SIG-M5 treated with dmso at 0.1 percent for 504 hours (cell line): ENCODE measurements around the gene MFAP3.
"Not testable (repeated sequence)": the region's sequence is repeated elsewhere in the genome, so short reads cannot be mapped to it uniquely, and the experiment has no call there.

Source experiments
- DNase-seq: peaks from one replicate; lab custom pipeline; 2025; ENCODE audit not compliant: unreplicated experiment; lab: John Stamatoyannopoulos, UW

The MFAP3 gene

DNA sequence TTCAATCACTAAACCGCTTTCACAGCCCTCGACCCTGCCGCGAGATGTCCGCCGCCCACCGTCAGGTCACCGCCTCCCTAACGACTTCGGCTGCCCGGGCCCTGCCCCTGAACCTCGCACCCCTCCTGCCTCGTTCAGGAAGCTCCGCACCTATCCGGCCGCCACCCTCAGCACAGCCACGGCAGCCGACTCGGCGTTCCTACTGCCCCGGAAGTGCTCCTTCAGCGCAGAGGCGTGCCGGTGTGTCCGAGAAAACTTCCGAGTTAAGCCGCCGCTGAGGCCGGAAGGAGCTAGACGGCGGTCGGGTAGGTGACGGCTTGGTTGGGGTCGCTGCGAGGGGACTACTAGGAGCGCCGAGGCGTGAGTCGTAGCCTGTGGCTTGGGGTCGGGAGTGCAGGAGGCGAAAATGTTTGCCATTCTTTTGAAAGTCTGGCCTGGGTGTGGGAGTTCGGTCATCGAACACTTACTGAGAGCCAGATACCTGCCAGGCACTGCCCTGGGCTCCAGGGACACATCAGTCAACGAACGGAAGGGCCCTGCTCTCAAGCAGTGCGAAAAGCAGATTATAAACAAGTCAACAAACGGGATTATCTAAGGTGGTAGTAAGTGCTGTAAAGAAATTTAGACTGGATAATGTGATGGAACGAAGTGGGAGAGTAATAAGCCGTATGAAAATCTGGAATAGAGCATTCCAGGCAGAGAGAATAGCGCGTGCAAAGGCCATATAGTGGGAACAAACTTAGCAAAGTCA is at the start of gene MFAP3, which contains the start of gene FAM114A2:
MFAP3 (plus strand) TSS at position 261 of the 751 bp plus-strand sequence. CDS start 10,756 bp downstream, outside the sequence.
FAM114A2 (minus strand) TSS at position 204 of the 751 bp plus-strand sequence. CDS start 3,957 bp downstream, outside the sequence.
- peak; percentile 90 for DNase-seq

DNA sequence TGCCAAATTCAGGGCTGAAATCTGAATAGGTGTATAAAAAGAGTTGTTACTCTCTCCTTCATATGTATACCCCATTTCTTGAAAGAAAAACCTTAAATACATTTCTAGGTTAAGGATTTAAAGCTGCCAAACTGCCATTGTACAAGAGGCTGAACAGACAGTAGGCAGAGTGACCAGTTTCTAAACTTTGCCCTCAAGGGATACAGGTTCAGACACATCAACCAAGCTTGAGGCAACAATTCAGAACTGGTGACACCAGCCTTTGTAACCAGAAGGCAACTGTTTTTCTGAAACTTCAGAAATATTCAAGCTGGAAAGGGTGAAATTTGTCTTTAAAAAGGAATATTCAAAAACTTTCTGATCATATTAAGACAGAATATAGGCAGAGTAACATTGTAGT is 47.6 kb upstream of the MFAP3 start:
- DNase-seq, result no peak

- no peak for DNase-seq
Measured at GRCh38 chr5:153998010-153998409, 40.8 kb upstream of the MFAP3 start.

DNA sequence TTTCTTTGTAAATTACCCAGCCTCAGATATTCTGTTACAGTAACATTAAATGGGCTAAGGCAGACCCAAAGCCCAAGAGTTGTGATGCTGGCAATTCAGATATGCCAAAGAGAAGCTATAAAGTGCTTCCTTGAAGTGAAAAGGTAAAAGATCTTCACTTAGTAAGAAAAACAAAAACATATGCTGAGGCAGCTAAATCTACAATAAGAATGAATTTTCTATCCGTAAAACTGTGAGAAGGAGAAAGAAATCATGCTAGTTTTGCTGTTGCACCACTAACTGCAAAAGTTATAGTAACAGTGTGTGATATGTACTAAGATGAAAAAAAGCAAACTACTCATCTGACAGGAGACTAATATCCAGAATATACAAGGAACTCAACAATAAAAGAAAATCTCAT is 40.0 kb upstream of the MFAP3 start:
- no peak for DNase-seq

- no peak for DNase-seq
Measured at GRCh38 chr5:153999995-154000394, 38.8 kb upstream of the MFAP3 start.

DNA sequence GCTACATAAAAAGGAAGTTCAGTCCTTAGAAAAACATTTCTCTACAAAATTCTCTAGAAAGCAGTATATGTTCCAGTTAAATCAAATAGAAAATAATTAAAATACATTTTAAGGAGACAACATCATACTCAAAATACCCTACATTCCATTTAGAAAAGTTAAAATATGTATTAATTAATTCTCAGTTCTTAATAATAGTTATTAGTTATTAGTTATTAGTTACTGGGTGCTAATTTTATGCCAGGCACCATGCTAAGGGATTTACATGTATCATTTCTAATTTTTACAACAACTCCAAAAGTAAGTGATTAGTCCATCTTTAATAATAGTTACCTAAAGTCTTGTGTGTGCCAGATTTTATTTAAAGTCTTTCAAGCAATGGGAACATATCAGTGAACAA is 38.1 kb upstream of the MFAP3 start:
- no peak for DNase-seq

GRCh38 chr5:154002093-154002492 is 36.7 kb upstream of the MFAP3 start:
- no peak for DNase-seq

GRCh38 chr5:154002511-154003020 is 36.2 kb upstream of the MFAP3 start:
- no peak for DNase-seq

- DNase-seq, result no peak
Measured at GRCh38 chr5:154005648-154006047, 33.1 kb upstream of the MFAP3 start.

DNA sequence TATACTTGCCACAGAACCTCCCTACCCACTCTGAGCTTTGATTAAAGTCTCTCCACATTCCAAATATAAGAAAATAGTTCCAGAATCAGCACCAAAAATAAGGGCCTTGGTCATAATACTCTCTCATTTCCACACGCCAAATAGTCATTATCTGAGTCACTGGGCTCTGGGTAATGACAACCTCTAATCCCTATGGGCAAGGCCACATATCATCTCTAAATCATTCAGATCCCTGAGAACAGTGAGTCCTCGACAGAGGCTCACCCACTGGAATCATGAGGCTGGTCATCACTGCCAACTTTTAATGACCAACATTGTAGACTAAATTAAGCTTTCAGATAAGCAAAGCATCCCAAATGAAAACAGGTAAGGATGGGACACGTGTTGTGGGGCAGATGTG is 28.1 kb upstream of the MFAP3 start:
- no peak for DNase-seq

- DNase-seq, result no peak
Measured at GRCh38 chr5:154015071-154015693, 23.6 kb upstream of the MFAP3 start.

GRCh38 chr5:154018919-154019318 is 19.8 kb upstream of the MFAP3 start:
- not testable (repeated sequence) for DNase-seq

DNA sequence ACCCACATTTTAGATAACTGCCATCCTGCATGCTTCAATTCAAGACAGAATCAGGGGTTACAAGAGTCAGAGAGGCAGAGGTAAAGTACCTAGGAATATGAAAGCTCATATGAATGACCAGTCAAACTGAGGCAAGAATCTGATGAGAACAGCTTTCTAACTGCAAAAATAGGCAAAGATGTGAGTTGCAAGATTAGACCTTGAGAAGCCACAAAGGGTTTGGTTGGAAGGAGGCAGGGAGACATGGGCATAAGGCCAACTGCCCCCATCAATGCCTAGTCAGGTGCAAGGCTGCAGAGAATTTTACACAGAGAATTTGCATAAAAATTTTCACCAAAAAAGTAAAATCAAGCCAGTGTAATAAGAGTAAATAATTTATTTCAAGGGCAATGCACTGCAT is 12.8 kb upstream of the MFAP3 start:
- DNase-seq, result no peak

GRCh38 chr5:154031937-154032489 is 6.8 kb upstream of the MFAP3 start:
- DNase-seq, result no peak

DNA sequence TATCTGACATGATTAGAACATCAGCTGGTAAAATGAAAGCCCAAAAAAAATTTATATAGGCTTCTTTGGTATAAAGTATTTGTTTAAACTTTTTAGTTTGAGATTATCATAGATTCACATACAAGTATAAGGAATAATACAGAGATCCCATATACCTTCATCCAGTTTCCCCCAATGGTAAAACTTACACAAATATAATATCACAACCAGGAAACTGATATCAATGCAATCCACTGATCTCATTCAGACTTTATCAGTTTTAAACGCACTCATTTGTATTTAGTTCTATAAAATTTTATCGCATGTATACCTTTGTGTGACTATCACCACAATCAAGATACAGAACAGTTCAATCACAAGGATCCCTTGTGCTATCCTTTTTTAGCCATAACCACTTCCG is 3.8 kb upstream of the MFAP3 start:
- no peak for DNase-seq

DNA sequence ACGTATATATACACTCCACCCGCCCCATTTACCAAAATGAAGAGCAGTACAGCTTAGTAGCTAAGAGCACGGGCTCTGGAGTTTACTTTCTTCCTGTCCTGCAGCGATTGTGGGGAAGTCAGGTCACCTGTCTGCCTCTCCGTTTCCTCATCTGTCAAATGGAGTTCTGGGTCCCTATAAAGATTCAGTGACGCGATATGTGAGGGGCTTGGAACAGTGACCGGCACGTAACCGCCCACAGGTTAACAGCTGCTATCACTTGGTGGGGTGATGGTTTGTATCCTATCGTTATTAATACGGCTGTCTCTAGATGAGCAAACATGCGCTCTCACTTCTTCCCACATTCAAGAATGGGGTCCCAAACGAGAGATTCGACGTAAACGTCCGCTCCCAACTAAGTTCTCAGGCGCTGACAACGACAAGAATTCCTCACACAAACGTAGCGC is 483 bp upstream of the MFAP3 start:
- peak; percentile 54 for DNase-seq

GRCh38 chr5:154039458-154039829 is 677 bp downstream of the MFAP3 start:
- DNase-seq, result no peak

DNA sequence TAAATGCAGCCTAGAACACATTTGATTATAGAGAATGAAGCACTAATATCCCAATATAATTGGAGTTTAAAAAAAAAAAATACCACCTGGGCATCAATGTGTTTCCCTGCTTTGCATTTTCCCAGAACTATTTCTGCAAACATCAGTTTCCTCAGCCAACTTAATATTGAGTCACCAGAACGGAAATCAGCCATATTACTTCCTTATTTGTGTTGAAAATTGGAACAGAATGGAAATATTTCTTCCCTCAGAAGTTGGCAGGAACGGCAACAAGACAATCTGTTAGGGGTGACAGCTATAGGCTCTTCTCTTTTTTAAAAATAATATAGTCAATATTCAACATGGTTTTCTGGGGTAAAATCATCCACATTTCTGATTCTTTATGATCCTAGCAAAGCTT is 4.0 kb downstream of the MFAP3 start:
- no peak for DNase-seq

GRCh38 chr5:154044099-154044498 is 5.3 kb downstream of the MFAP3 start:
- no peak for DNase-seq

DNA sequence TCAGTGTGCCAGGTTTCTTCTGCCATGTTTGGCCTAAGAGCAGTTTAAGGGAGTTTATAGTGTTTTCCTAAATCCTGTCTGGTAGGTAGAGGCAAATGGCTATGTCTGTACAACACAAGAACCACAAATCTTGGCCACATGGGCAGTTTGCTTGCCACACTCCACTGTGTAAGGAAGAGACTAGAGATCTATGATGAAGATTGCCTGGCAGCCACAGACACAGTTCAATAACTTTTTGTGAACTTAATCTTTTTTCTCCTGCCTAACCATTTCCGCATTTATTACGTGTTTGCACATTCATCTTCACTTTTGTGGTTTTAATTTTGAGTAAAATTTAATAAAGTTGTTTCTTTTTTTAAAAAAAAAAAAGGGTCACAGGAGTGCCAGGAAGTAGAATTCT is 5.8 kb downstream of the MFAP3 start:
- no peak for DNase-seq

DNA sequence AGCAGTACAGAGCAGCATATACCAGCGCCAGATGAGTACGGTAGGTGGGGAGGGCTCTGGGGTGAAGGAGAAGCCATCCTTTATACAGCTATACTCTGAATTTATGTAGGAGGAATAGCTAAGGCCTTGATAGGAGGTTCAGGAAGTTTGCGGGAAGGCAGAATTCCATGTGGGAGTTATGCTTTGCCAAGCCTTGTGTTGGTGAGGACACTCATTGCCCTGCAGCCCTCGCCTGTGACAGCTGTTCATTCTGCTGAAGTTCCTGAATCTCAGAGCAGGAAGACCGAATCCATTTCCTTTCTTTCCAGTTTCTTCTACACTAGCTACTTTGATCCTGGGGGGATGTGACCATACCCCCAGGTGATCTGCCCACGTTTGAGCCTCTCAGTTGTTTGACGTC is 7.7 kb downstream of the MFAP3 start:
- DNase-seq, result no peak

DNA sequence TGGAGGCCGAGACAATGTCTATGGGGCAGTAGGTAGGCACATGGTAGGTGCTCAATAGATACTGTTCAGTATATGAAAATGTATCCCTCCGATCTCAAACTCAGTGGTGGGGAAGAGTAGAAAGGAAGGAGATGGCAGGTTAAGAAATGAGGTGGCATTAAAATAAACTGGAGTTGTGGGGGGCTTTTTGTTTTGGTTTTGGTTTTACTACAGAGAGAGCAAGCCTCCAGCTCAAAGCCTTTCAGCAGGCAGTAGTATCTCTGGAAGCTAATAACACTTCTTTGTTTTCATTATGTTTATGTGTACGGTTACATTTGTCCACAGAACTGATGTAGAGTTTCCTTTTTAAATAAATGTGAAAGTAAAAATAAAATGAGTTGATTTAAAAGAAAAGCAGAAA is 8.6 kb downstream of the MFAP3 start:
- DNase-seq, result no peak
